Limb (tissue), 2 donors: Measurements from ENCODE around the gene LTK.

Experiments
- DNase-seq, 2 donors: peaks; one replicate each; pipeline ENCODE4 v3.0.0-alpha.2; 2016; ENCODE audit errors: extremely low spot score in 2 of 2

LTK gene

GRCh38 chr15:41498657-41499056 is 15.0 kb downstream of the LTK start:
- no peak for DNase-seq

DNA sequence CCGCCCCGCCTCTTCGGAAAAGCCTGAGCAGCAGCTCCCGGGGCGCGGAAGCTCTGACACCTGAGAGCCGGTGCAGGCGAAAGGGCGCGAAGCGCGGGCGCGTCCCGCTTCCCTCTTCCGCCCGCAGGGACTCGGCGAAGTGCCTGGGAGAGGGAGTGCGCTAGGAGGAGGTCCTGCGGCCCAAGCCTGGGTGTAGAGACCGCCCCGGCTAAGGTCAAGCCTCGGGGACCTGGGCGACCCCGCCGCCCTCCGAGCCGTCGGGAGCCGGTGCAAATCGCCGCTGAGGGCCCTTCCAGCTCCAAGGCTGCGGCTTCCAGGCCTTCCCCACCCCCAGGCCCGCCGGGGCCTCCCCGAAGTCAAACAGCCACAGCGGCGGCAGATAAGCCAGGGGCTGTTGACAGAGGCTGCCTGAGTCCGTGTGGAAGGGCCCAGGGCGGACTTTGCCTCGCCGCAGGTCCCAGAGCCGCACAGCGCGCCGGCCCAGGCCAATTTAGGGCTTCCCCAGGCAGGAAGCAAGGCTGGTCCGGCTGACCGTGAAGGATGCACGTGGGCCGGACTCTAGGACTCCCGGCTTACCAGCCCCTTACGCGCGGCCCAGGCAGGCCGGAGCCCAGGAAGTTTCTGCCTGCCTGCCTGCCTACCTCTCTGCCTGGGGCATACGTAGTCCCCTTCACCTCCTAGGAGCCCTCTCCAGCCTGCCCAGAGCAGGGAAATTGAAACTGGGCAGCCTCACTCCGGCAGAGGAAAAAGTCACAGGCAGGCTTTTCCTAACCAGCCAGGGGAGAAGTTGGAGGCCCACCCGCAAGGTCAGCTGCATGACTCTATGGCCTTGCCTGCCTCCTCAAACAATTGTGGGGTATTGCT is 17.7 kb downstream of the LTK start:
- DNase-seq, result no peak

DNA sequence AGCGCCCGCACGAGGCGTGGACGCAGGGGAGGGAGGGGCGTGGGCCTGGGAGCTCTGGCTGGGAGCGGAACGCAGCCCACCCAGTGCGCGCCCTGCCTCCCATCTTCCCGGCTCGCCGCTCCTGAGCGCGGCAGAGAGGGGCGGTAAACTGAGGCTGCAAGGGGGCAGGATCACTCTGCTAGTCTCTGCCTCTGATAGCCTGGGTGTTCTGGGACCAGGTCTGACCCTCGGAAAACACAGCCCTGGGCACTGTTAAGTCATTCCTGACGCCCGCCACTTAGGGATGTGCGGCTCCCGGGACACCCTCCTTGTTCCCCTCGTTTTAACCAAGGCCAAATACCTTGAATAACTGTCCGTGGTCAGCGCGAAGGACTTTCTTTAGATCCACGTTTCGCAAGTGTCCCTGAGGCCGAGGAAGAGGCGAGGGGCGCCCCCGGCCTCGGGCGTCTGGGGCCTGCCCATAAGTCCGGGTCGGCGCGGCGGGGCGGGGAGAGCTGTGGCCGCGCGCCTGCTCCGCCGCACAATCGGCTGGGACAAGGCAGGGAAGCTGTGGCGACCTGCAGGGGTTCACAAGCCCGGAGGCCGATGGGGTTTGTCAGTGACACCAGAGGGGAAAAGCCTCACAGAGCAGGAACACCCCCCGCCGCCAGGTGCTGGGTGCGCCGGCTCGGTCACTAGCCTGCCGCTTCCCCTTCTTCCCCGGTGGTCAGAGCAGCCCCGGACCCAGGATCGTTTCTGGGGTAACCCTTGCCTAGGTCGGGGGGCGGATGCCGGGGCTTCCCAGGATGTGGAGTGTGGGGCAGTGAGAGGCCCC is 18.5 kb downstream of the LTK start:
- DNase-seq, result peak in 1 of 2 donors; percentile 45

GRCh38 chr15:41494190-41494921 is 19.3 kb downstream of the LTK start:
- DNase-seq, result peak in 1 of 2 donors; percentile 54

DNA sequence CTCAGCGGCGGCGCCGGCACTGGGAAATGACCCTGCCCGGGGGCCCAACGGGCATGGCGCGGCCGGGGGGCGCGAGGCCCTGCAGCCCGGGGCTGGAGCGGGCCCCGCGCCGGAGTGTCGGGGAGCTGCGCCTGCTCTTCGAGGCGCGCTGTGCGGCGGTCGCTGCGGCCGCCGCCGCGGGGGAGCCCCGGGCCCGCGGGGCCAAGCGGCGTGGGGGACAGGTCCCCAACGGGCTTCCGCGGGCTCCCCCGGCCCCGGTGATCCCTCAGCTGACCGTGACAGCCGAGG is 19.8 kb downstream of the LTK start:
- no peak for DNase-seq

- peak; percentile 42 to 81 for DNase-seq
Observed at GRCh38 chr15:41493205-41493901, 20.3 kb downstream of the LTK start, which contains the start of gene ITPKA. Gene ITPKA (plus strand): TSS chr15:41493874. CDS start chr15:41493928, 54 bp downstream.

- DNase-seq, result peak in 1 of 2 donors; percentile 14
Observed at GRCh38 chr15:41492597-41493204, 20.9 kb downstream of the LTK start.

DNA sequence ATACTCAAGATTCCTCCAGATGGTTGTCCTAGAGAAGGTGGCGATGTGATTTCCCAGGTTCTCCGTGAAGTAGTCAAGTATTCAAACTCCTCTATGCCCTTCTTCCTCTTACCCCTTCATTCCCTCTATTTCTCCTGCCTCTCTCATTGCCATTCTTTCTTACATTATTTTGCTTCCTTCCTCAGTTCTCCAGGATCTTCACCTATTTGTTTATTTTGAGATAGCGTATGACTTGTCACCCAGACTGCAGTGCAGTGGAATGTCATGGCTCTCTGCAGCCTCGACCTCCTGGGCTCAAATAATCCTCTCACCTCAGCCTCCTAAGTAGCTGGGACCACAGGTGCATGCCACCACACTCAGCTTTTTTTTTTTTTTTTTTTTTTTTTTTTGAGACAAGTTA is 21.7 kb downstream of the LTK start:
- no peak for DNase-seq

- DNase-seq, result no peak
Observed at GRCh38 chr15:41490355-41490754, 23.3 kb downstream of the LTK start.

- DNase-seq, result no peak
Observed at GRCh38 chr15:41489641-41490040, 24.0 kb downstream of the LTK start.

DNA sequence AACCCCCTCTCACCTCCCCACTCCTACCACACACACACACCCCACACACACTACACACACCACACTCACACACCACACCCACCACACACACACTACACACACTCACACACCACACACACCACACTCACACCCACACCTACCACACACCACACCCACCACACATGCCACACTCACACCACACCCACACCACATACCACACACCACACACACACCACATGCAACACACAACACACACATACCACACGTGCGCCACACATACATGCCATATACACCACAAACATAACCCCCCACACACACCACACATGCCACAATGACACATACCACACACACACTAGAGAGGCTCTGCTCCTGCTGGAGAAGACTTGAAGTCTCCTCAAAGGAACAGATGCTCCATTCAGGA is 25.8 kb downstream of the LTK start:
- DNase-seq, result no peak

GRCh38 chr15:41487381-41487780 is 26.2 kb downstream of the LTK start:
- no peak for DNase-seq

GRCh38 chr15:41486286-41486685 is 27.3 kb downstream of the LTK start:
- DNase-seq, result no peak

- DNase-seq, result no peak
Observed at GRCh38 chr15:41484937-41485625, 28.5 kb downstream of the LTK start.

GRCh38 chr15:41483519-41483918 is 30.1 kb downstream of the LTK start:
- DNase-seq, result no peak

- DNase-seq, result no peak
Observed at GRCh38 chr15:41483115-41483514, 30.5 kb downstream of the LTK start.

DNA sequence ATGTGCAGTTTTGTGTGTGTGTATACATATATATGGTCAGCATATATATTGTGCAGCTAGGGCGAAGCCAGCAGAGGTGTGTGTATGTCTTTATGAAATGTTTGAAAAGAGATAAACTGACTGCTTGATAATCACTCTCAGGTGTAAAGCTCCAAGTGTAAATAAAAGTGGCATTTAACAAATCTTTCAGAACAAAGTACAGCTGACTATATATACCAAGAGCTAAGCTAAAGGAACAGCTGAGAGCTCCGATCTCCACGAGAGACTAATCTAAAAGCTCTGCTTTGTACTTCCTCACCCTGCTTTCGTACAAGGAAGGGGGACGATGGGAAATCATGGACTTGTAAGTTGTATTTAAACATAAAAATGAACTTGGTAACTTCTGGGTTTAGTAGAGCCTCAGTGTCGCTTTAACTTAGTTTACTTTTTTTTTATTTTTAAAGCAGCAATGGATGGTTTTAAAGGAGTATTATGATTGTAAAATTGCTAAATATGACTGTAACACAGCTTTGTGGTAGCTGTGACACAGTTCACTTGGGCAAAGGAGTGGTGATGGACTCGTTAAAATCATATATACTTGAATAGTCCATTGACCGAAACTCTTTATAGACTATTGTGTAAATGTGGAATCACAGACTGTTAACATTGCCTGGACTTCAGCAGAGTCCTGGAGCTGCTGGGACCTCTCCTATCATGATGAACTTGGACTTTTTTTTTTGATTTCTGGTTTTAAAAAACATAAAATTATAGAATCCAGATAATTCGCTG is 31.3 kb downstream of the LTK start:
- no peak for DNase-seq

DNA sequence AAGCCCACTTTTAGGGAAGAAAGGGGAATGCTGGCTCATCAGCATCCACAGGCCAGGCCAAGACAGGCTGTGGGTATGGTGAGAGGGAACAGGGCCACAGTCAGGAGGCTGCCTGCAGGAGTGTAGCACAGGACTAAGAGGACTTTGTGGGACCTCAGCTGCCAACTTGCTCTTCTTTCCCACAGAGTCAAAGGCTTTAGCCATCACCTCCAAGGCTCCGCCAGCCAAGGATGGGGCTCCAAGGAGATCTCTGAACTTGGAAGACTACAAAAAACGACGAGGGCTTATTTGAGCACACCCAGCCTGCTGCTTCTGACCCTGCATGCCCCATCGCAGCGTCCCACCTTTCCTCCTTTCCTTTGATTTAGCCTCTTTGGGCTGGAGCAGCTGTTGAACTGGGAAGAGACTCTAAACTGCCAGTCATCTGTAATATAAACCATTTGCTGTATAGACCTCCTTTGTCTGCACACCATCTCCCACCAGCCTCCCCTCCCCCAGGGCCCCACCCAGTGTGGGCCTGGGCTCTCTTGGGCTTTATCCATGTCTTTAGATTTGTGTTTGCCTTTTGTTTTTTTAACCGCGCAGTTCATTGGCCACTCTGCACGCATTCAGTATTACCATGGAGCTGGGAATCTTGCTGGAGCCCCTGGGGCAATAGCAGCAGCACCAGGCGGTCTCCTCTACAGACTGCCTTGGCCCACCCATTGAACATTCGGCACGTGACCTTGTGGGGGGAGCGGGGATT is 33.1 kb downstream of the LTK start:
- no peak for DNase-seq
